Measurements from ENCODE around the gene TUBG1. TPM values are rescaled to one million over a fixed set of nuclear protein-coding genes. Genes with fewer than 3 reads are reported as not detected.

TUBG1 gene
- polyA plus RNA-seq, 1 donor (not counting 4 experiments of a cell fraction or from before 2014, with no cell fraction given) = 54.8 TPM

DNA sequence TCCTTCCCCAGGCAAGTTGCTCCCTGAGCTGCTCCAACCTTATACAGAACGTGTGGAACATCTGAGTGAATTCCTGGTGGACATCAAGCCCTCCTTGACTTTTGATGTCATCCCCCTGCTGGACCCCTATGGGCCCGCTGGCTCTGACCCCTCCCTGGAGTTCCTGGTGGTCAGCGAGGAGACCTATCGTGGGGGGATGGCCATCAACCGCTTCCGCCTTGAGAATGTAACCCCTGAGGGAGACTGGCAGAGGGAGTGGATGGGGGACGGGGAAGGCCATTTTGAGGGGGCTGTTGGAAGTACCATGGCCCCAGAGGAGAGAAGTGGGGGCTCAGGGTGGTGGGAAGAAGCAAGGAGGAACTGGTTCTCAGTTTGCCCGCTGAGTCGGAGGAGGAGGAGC is 45.5 kb upstream of the TUBG1 start:
- H3K27ac ChIP-seq (ENCODE audit: control insufficient read depth, insufficient read depth, low read length) = no peak overlapping the region
- no peak overlapping the region for H2AFZ ChIP-seq (ENCODE audit: control insufficient read depth, low read length)
- H4K20me1 ChIP-seq (ENCODE audit: control insufficient read depth, extremely low read depth, insufficient read depth, low read length) = no peaks in the 10 kb centered on the region
- H3K9me1 ChIP-seq (ENCODE audit: control insufficient read depth, extremely low read depth, insufficient read depth, low read length) = no peaks in the 10 kb centered on the region
- H3K4me1 ChIP-seq (ENCODE audit: control insufficient read depth, extremely low read depth, insufficient read depth, low read length) = peaks cover 31% of the 10 kb centered on the region
- peaks cover 39% of the 10 kb centered on the region for H3K79me2 ChIP-seq (ENCODE audit: control insufficient read depth, insufficient read depth, low read length)
- peaks cover 15 to 36% of the 10 kb centered on the region in 2 experiments for H3K36me3 ChIP-seq (ENCODE audit: control insufficient read depth in 2 of 2, extremely low read depth in 1 of 2, insufficient read depth in 2 of 2, low read length in 2 of 2)
- H3K4me2 ChIP-seq (ENCODE audit: control insufficient read depth, extremely low read depth, insufficient read depth, low read depth, low read length) = peak overlapping the region; percentile 83
- no peaks in the 10 kb centered on the region for H3K9me3 ChIP-seq (ENCODE audit: control insufficient read depth, low read depth, low read length)
- dilution Hi-C loops (cut with MboI; ENCODE audit: extremely low pct_ligation_motif_present, low sequenced_read_pairs) = no loop called here
- DNase-seq (ENCODE audit: low read depth, low spot score) = no peak
- H3K9ac ChIP-seq (ENCODE audit: control insufficient read depth, extremely low read depth, insufficient read depth, low read length) = no peak overlapping the region
- H3K4me3 ChIP-seq (ENCODE audit: control insufficient read depth in 2 of 3, extremely low read depth in 1 of 3, insufficient read depth in 2 of 3, low read depth in 1 of 3, low read length in 3 of 3) = peak overlapping the region in 1 of 3 experiments; percentile 97
- H3K27me3 ChIP-seq (ENCODE audit: control insufficient read depth, extremely low read depth, insufficient read depth, low read length) = no peaks in the 10 kb centered on the region
- TF ChIP-seq EZH2 (IDR thresholded peaks at IDR 0.05; ENCODE audit: low read length) (no peak), CTCF (optimal IDR thresholded peaks at IDR 0.05 in 1 of 3, IDR thresholded peaks at IDR 0.05 in 1 of 3, conservative IDR thresholded peaks at IDR 0.05 in 1 of 3; ENCODE audit: extremely low read depth in 1 of 3, insufficient read depth in 2 of 3, low read length in 3 of 3) (no peak)
- FAIRE-seq = no peak

GRCh38 chr17:42564815-42565522 is 44.5 kb upstream of the TUBG1 start:
- H4K20me1 ChIP-seq (ENCODE audit: control insufficient read depth, extremely low read depth, insufficient read depth, low read length) = no peaks in the 10 kb centered on the region
- no peak overlapping the region for H3K4me3 ChIP-seq (ENCODE audit: control insufficient read depth in 2 of 3, extremely low read depth in 1 of 3, insufficient read depth in 2 of 3, low read depth in 1 of 3, low read length in 3 of 3)
- dilution Hi-C loops (cut with MboI; ENCODE audit: extremely low pct_ligation_motif_present, low sequenced_read_pairs) = no loop called here
- DNase-seq (ENCODE audit: low read depth, low spot score) (no peak), FAIRE-seq (no peak)
- H3K79me2 ChIP-seq (ENCODE audit: control insufficient read depth, insufficient read depth, low read length) = peaks cover 45% of the 10 kb centered on the region
- H3K27ac ChIP-seq (ENCODE audit: control insufficient read depth, insufficient read depth, low read length) = no peak overlapping the region
- no peak overlapping the region for H2AFZ ChIP-seq (ENCODE audit: control insufficient read depth, low read length)
- TF ChIP-seq EZH2 (IDR thresholded peaks at IDR 0.05; ENCODE audit: low read length) (no peak), CTCF (optimal IDR thresholded peaks at IDR 0.05 in 1 of 3, IDR thresholded peaks at IDR 0.05 in 1 of 3, conservative IDR thresholded peaks at IDR 0.05 in 1 of 3; ENCODE audit: extremely low read depth in 1 of 3, insufficient read depth in 2 of 3, low read length in 3 of 3) (no peak)
- no peaks in the 10 kb centered on the region for H3K9me3 ChIP-seq (ENCODE audit: control insufficient read depth, low read depth, low read length)
- peaks cover 23 to 46% of the 10 kb centered on the region in 2 experiments for H3K36me3 ChIP-seq (ENCODE audit: control insufficient read depth in 2 of 2, extremely low read depth in 1 of 2, insufficient read depth in 2 of 2, low read length in 2 of 2)
- H3K4me2 ChIP-seq (ENCODE audit: control insufficient read depth, extremely low read depth, insufficient read depth, low read depth, low read length) = no peak overlapping the region
- H3K4me1 ChIP-seq (ENCODE audit: control insufficient read depth, extremely low read depth, insufficient read depth, low read length) = peaks cover 31% of the 10 kb centered on the region
- no peaks in the 10 kb centered on the region for H3K9me1 ChIP-seq (ENCODE audit: control insufficient read depth, extremely low read depth, insufficient read depth, low read length)
- no peak overlapping the region for H3K9ac ChIP-seq (ENCODE audit: control insufficient read depth, extremely low read depth, insufficient read depth, low read length)
- no peaks in the 10 kb centered on the region for H3K27me3 ChIP-seq (ENCODE audit: control insufficient read depth, extremely low read depth, insufficient read depth, low read length)

All from keratinocyte (primary cell).